Heart left ventricle (tissue), 16 donors: ENCODE data around the gene WWOX. TPM values are rescaled to one million over a fixed set of nuclear protein-coding genes. Genes with fewer than 3 reads are reported as not detected.

Experiments used
- ATAC-seq, 4 donors: fragments of 200-7000 bp; cut with Tn5 transposase; one replicate each; pipeline ENCODE4 v1.9.1; 2020 to 2022; ENCODE audit warnings: moderate library complexity in 4 of 4, mild to moderate bottlenecking in 3 of 4, moderate number of reproducible peaks in 1 of 4
- DNase-seq, 5 donors: peaks; one replicate each; pipeline ENCODE4 v3.0.0-alpha.2; 2020
- H3K27ac ChIP-seq, 12 donors: fragments of 200-600 bp; sonication (generic) in 4 of 12; one replicate each; pipeline versions ENCODE4 v1.5.0 to v1.8.0; 2016 to 2022; ENCODE audit warnings: mild to moderate bottlenecking in 2 of 12
- H3K27me3 ChIP-seq, 9 donors: fragments of 200-600 bp; sonication (generic) in 2 of 9; one replicate each; pipeline versions ENCODE4 v1.5.1 to v1.8.0; 2016 to 2022; ENCODE audit warnings: mild to moderate bottlenecking in 3 of 9
- H3K36me3 ChIP-seq, 9 donors: fragments of 200-600 bp; sonication (generic) in 2 of 9; one replicate each; pipeline versions ENCODE4 v1.5.0 to v1.8.0; 2018 to 2022; ENCODE audit warnings: mild to moderate bottlenecking in 2 of 9
- H3K4me1 ChIP-seq, 12 donors: fragments of 200-600 bp; sonication (generic) in 4 of 12; one replicate each; pipeline versions ENCODE4 v1.5.0 to v1.8.0; 2016 to 2022; ENCODE audit warnings: mild to moderate bottlenecking in 3 of 12
- H3K4me3 ChIP-seq, 12 donors: fragments of 200-600 bp; sonication (generic) in 4 of 12; one replicate each; pipeline versions ENCODE4 v1.5.0 to v1.8.0; 2017 to 2022; ENCODE audit warnings: mild to moderate bottlenecking in 9 of 12, moderate library complexity in 4 of 12
- H3K9me3 ChIP-seq, 12 donors: fragments of 200-600 bp; sonication (generic) in 4 of 12; one replicate each; pipeline versions ENCODE4 v1.5.0 to v1.8.0; 2016 to 2022; ENCODE audit warnings: mild to moderate bottlenecking in 1 of 12
- POLR2A ChIP-seq, 2 donors: fragments of 450-650 bp; IDR thresholded peaks; one replicate each; pipeline ENCODE4 v1.6.1; 2017; ENCODE audit warnings: antibody characterized with exemption in 2 of 2, mild to moderate bottlenecking in 2 of 2, moderate library complexity in 2 of 2
- WGBS, 4 donors: extraction: QIAGEN DNeasy Blood & Tissue Kit in 2 of 4; methylation state at CpG; one replicate each; pipeline versions ENCODE4 v1.1.5 to v1.1.7; 2013 to 2018; 5-methylcytosine and 5-hydroxymethylcytosine counted together
- intact Hi-C, 10 donors: fragments of 100-400 bp; cut with DNase I; formaldehyde crosslinking; loops; one replicate each; pipeline versions ENCODE4 v1.11.1 to v1.14.2; 2022
- polyA plus RNA-seq, 2 donors: library from polyadenylated mRNA; stranded (reverse); fragments of 200-250 nt; gene quantifications; one replicate each; pipeline ENCODE4 v1.2.3, GENCODE V29; 2013
- total RNA-seq, 9 donors: library from RNA; depleted of rRNA in 2 of 9; stranded (reverse); fragments of >200 nt in 2 of 9; fragmentation: NEBNext Ultra II Directional in 3 of 9; extraction: Animal tissue kit (Norgen Biotek cat#: 25700) in 3 of 9; gene quantifications; one replicate each; pipeline versions ENCODE4 v1.1.0 to v1.2.4, GENCODE V29; 2016 to 2023
- TF ChIP-seq, protein P1 (sequence below), 12 donors: fragments of 200-600 bp; sonication (generic) in 4 of 12; IDR thresholded peaks; one replicate each; pipeline versions ENCODE4 v1.5.0 to v1.8.0; 2018 to 2022; ENCODE audit warnings: antibody characterized with exemption in 12 of 12, mild to moderate bottlenecking in 5 of 12
- donor health status: ischemic (EF 13 %, LVEDD 7.1; RV severe dilation, severe dysfunction).
- donor health status: healthy with polysubstance abuse.
- donor health status: DM: no; HTN: yes; CAD: no.
- donor health status: DM: no; HTN: no; CAD: no.
- donor health status: ischemic (EF 25% LVEDD 6.9; RV normal size, moderate dysfunction).
- donor health status: ischemic (EF 25% LVEDD 5.7; RV mildly dilated, moderate dysfunction).
- donor health status: healthy.
- donor health status: DM: yes; HTN: yes; CAD: no.
- donor health status: ischemic (EF 35%, LVEDD 5.7; RV mildly dilated, moderate dysfunction).
- donor health status: nonischemic (EF 11% LVEDD 7.7; RV severe dilation, severe dysfunction).
- donor health status: DM: yes; HTN: yes; CAD: no.
- donor health status: PGD.
- donor health status: ischemic (EF 29% LVEDD 5.4; RV normal size, mild dysfunction).
- donor health status: nonischemic (EF 23%, LVEDD 6.1; RV moderate dilation, normal function).

WWOX gene
- total and polyA plus RNA-seq, 11 donors = 4.3 to 18.3 (median 9.1) TPM

DNA sequence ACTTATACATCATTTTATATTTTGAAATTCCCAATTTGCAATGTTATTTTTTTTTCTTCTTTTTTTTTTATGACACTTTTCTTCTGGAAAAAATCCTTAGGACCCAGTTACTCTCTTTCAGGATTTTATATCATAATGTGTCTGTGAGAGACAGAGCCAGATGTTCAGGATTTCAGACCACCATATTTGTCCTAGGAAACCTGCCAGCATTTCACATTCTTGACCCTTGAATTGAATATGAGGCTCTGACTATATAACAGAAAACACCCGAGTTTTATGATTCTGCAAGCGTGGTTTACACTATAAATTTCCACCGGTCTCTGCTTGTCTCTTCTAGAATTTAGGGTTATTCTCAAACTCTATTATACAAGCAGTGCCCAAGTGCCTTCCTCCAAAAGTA lies 621.0 kb downstream of the WWOX start:
- DNase-seq (no peak), ATAC-seq (no peak)
- Histone ChIP-seq H3K9me3 (no peaks in the 10 kb centered on the region), H3K4me1 (no peaks in the 10 kb centered on the region), H3K27ac (no peak overlapping the region), H3K36me3 (no peaks in the 10 kb centered on the region), H3K4me3 (no peak overlapping the region), H3K27me3 (no peaks in the 10 kb centered on the region)
- WGBS, 4 donors = 74 to 81% (median 79%) methylated on average over 3 of the region's 3 CpGs
- TF ChIP-seq POLR2A (IDR thresholded peaks at IDR 0.05) = no peak
- TF ChIP-seq, protein P1, sequence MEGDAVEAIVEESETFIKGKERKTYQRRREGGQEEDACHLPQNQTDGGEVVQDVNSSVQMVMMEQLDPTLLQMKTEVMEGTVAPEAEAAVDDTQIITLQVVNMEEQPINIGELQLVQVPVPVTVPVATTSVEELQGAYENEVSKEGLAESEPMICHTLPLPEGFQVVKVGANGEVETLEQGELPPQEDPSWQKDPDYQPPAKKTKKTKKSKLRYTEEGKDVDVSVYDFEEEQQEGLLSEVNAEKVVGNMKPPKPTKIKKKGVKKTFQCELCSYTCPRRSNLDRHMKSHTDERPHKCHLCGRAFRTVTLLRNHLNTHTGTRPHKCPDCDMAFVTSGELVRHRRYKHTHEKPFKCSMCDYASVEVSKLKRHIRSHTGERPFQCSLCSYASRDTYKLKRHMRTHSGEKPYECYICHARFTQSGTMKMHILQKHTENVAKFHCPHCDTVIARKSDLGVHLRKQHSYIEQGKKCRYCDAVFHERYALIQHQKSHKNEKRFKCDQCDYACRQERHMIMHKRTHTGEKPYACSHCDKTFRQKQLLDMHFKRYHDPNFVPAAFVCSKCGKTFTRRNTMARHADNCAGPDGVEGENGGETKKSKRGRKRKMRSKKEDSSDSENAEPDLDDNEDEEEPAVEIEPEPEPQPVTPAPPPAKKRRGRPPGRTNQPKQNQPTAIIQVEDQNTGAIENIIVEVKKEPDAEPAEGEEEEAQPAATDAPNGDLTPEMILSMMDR (IDR thresholded peaks at IDR 0.05) = no peak
- intact Hi-C loops = no loop called here

- no peaks in the 10 kb centered on the region for H3K9me3 ChIP-seq
- no peak for ATAC-seq
- no peak for DNase-seq
- H3K4me1 ChIP-seq = no peaks in the 10 kb centered on the region
- H3K4me3 ChIP-seq = no peak overlapping the region
- no peaks in the 10 kb centered on the region for H3K36me3 ChIP-seq
- H3K27me3 ChIP-seq = no peaks in the 10 kb centered on the region
- H3K27ac ChIP-seq = no peak overlapping the region
- WGBS, 4 donors = 94 to 100% (median 99%) methylated on average over 2 of the region's 2 CpGs
- TF ChIP-seq, protein P1 (IDR thresholded peaks at IDR 0.05) = no peak
- intact Hi-C loops = no loop called here
Observed at GRCh38 chr16:78727536-78727935, 628.1 kb downstream of the WWOX start.

GRCh38 chr16:78729687-78730086 lies 630.2 kb downstream of the WWOX start:
- ATAC-seq (no peak), DNase-seq (no peak)
- intact Hi-C loops = no loop called here
- H3K27me3 ChIP-seq = no peaks in the 10 kb centered on the region
- H3K4me1 ChIP-seq = no peaks in the 10 kb centered on the region
- H3K36me3 ChIP-seq = no peaks in the 10 kb centered on the region
- WGBS, 4 donors = 84 to 91% (median 89%) methylated on average over 2 of the region's 2 CpGs
- H3K4me3 ChIP-seq = no peak overlapping the region
- TF ChIP-seq, protein P1 (IDR thresholded peaks at IDR 0.05) = no peak
- H3K27ac ChIP-seq = no peak overlapping the region
- no peaks in the 10 kb centered on the region for H3K9me3 ChIP-seq

- Histone ChIP-seq H3K27ac (no peak overlapping the region), H3K4me3 (no peak overlapping the region), H3K4me1 (no peaks in the 10 kb centered on the region), H3K36me3 (no peaks in the 10 kb centered on the region), H3K9me3 (no peaks in the 10 kb centered on the region), H3K27me3 (no peaks in the 10 kb centered on the region)
- ATAC-seq (no peak), DNase-seq (no peak)
- WGBS, 4 donors = 91 to 96% (median 94%) methylated on average over 1 of the region's 1 CpG
- intact Hi-C loops = no loop called here
- TF ChIP-seq, protein P1 (IDR thresholded peaks at IDR 0.05) = no peak
- TF ChIP-seq POLR2A (IDR thresholded peaks at IDR 0.05) = no peak
Observed at GRCh38 chr16:78731785-78732184, 632.3 kb downstream of the WWOX start.
